GM12878 (cell line): ENCODE data around the gene CFAP70.
"Not testable (repeated sequence)": the region's sequence is repeated elsewhere in the genome, so short reads cannot be mapped to it uniquely, and the experiment has no call there.

ENCODE experiments used
- RAD21 ChIP-seq: IDR thresholded peaks from 2 replicates; pipeline ENCODE4 v1.6.1; 2011; ENCODE audit warnings: mild to moderate bottlenecking, low read depth, low read length, moderate library complexity; ENCODE audit not compliant: insufficient read depth
- RBBP5 ChIP-seq: fragments of 200-600 bp; sonication (generic); conservative IDR thresholded peaks from 2 replicates; pipeline ENCODE4 v1.6.1; 2016

- not testable (repeated sequence) for TF ChIP-seq RBBP5, RAD21
These were observed 33.4 kb downstream of the CFAP70 start for GRCh38 chr10:73325290-73325689.
